ENCODE results near the gene BCKDHA. TPM values are rescaled to one million over a fixed set of nuclear protein-coding genes. Genes with fewer than 3 reads are reported as not detected.
A peak's percentile ranks its signal among the peaks of the same experiment; 100 is the strongest.
"Not testable (repeated sequence)": the region's sequence is repeated elsewhere in the genome, so short reads cannot be mapped to it uniquely, and the experiment has no call there.

BCKDHA gene
- total RNA-seq, 2 donors from 2014 or later = 18.4 to 21.6 TPM

DNA sequence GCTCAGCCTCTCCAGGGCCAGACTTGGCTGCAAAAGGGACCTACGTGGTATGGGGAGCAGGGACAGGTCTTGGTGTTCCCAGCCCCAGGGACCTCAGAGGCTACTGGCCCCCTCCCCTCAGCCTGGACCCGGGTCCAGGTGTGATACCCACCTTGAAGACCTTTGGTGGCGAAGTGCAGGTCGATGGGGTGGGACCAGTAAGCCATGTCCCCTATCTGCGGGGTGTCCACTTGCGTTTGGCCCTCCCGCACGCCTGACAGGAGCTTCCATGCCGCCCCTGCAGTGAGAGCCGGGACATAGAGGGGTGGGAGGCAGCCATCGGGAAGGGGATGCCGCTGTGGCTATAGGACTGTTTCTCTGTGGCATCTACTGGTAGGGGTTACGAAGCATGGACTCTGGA, 39.9 kb upstream of the BCKDHA start:
- Mint-ChIP-seq H3K4me3 (peak overlapping the region in 1 of 2 donors; percentile 74), H3K9me3 (no peaks in the 10 kb centered on the region), H3K27ac (peak overlapping the region; percentile 31), H3K36me3 (ENCODE audit: insufficient read depth in 2 of 2) (peaks cover 0 to 6% of the 10 kb centered on the region in 2 donors), H3K4me1 (ENCODE audit: low read depth) (peaks cover 61% of the 10 kb centered on the region), H3K27me3 (ENCODE audit: low read depth) (no peaks in the 10 kb centered on the region)
- ATAC-seq (replicated peaks in 1 of 2) (no peak), DNase-seq (no peak)

DNA sequence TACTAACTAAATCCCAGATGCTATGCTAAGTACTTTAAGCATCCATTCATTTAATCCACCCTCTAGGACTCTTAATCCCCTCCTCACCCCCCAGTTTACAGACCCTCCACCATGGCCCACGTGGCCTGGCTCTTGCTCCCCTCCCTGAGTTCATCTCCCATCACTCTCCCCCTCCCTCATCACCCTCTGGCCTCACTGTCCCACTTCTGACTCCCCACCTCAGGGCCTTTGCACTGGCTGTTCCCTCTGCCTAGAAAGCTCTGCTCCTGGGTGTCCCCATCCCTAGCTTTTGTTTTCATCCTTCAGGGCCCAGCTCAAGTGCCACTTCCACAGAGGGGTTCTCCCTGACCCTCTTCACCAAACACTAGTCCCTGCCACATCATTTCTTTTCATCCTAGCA, 37.9 kb upstream of the BCKDHA start:
- Mint-ChIP-seq H3K4me1 (ENCODE audit: low read depth) (peaks cover 60% of the 10 kb centered on the region), H3K9me3 (no peaks in the 10 kb centered on the region), H3K4me3 (no peak overlapping the region), H3K27ac (peak overlapping the region; percentile 49), H3K36me3 (ENCODE audit: insufficient read depth in 2 of 2) (peaks cover 3 to 4% of the 10 kb centered on the region in 2 donors), H3K27me3 (ENCODE audit: low read depth) (no peaks in the 10 kb centered on the region)
- ATAC-seq (replicated peaks in 1 of 2) (no peak), DNase-seq (no peak)

DNA sequence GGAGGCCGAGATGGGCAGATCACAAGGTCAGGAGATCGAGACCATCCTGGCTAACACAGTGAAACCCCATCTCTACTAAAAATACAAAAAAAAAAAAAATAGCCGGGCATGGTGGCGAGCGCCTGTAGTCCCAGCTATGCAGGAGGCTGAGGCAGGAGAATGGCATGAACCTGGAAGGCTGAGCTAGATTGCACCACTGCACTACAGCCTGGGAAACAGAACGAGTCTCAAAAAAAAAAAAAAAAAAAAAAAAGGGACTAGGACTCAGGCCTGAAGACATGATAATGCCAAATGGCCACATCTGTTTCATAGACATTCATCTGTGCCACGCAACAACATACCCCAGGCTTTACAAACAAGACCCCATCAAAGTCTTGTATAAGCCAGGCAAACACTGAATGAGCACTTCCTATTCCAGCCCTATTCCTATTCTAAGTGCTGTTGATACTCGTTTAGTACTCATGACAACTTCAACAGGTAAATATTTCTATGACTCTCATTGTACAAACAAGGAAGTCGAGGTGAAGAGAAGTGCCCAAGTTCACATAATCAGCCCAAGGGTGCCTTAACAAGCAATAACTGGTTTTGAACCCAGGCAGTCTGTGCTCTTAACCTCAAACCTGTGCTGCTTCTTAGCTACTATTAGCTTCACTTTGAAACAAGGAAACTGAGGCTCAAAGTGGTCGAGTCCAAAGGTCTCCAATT, 35.3 kb upstream of the BCKDHA start:
- H3K27ac Mint-ChIP-seq = peak overlapping the region; percentile 75
- H3K36me3 Mint-ChIP-seq (ENCODE audit: insufficient read depth in 2 of 2) = peaks cover 2 to 3% of the 10 kb centered on the region in 2 donors
- peak overlapping the region; percentile 95 to 98 for H3K4me3 Mint-ChIP-seq
- ATAC-seq (replicated peaks in 1 of 2) (no peak), DNase-seq (no peak)
- peaks cover 47% of the 10 kb centered on the region for H3K4me1 Mint-ChIP-seq (ENCODE audit: low read depth)
- no peaks in the 10 kb centered on the region for H3K9me3 Mint-ChIP-seq
- no peaks in the 10 kb centered on the region for H3K27me3 Mint-ChIP-seq (ENCODE audit: low read depth)

DNA sequence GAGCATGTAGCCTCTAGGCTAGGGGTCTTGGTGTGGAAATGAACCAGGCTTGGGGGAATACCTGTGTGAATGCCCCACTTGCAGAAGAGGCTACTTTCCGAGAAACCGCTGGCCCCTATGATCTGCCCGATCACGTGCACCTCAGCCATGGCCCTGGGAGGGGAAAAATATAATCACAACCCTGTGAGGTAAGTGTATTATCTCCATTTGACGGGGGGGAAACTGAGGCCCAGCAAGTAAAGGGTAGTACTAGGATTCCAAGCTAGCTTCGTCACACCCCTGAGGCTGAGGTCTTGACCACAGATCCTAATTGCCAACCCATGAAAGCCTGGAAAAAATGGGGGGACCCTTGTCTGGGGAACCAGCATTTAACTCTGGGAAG, 34.3 kb upstream of the BCKDHA start:
- DNase-seq (peak in 1 of 2 donors; percentile 5), ATAC-seq (replicated peaks in 1 of 2) (no peak)
- Mint-ChIP-seq H3K27ac (peak overlapping the region; percentile 88), H3K4me3 (peak overlapping the region; percentile 95 to 98), H3K4me1 (ENCODE audit: low read depth) (peaks cover 42% of the 10 kb centered on the region), H3K9me3 (no peaks in the 10 kb centered on the region), H3K36me3 (ENCODE audit: insufficient read depth in 2 of 2) (peaks cover 2 to 3% of the 10 kb centered on the region in 2 donors), H3K27me3 (ENCODE audit: low read depth) (no peaks in the 10 kb centered on the region)

DNA sequence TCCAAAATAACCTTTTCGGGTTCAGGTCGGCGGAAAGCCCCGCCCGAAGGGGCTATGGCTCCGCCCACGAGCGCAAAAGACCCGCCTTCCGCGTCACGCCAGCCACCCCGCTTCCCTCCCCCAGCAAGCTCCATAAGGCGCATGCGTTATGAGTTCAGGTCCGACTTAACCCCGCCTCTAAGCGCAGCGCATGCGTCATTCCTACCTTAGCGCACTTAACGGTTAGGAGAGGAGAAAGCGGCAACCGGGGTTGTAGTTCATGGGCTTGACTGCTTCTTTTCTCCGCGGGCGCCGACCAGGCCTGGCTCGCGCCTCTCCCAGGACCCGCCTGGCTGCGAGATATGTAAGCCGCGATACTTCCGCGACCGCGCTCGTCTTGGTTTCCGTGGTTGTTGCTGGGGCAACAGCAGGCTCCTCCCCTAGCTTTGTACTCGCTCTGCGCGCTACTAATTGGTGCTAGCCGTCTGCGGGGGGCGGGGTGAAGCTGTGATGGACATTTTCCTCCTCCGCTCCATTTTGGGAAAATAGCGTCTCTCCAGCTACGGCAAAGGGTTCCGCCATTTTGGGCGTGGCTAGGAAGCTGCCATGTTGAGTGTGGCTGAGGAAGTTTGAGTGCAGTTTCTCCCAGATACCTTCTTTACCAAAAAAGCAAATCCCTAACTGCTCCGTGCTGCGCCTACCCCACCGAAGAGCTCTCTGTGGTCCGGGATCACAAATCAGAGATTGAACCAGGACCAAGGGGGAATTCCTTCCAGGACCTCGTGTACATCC, 33.7 kb upstream of the BCKDHA start, which contains the start of gene B9D2:
Gene B9D2 (minus strand): TSS at position 397 of the 771 bp plus-strand sequence. CDS start 630 bp downstream, outside the sequence.
- DNase-seq = peak; percentile 96 to 99
- Mint-ChIP-seq H3K27me3 (ENCODE audit: low read depth) (no peaks in the 10 kb centered on the region), H3K9me3 (no peaks in the 10 kb centered on the region), H3K4me3 (peak within 1 kb of the TSS; percentile 95 to 98), H3K36me3 (ENCODE audit: insufficient read depth in 2 of 2) (peaks cover 2 to 3% of the 10 kb centered on the region in 2 donors), H3K27ac (peak within 1 kb of the TSS; percentile 88), H3K4me1 (ENCODE audit: low read depth) (peaks cover 39% of the 10 kb centered on the region)
- peak; percentile 98 for ATAC-seq (replicated peaks in 1 of 2)

DNA sequence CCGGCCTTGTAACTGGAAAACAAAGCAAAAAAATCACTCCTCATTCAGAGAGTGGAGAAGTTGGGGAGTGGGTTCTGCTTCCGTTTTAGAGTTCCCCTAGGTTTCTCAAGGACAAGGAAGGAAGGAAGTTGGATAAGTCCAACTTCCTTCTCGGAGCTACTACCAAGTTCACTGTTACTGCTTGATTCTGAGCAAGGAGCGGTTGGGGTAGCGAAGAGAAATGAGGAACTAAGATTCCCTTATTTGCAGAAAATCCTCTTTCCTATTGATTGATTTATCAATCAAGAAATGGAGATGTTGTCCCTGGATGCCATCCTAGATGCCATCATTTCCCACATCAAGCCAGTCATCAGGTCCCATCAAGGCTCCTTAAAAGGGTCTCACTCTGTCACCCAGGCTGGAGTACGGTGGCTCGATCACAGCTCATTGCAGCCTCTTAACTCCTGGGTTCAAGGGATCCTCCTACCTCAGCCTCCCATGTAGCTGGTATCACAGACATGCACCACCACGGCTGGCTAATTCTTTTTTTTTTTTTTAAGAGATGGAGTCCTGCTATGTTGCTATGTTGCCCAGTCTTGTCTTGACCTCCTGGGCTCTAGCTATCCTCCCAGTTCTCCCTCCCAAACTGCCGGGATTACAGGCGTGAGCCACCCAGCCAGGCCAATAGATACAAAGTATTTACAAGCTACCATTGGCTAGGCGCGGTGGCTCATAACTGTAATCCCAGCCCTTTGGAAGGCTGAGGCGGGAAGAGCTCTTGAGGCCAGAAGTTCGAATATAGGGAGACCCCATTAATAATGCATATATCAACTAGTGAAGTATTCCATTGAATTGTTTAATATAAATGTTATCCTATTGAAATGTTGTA, 32.9 kb upstream of the BCKDHA start:
- Mint-ChIP-seq H3K27me3 (ENCODE audit: low read depth) (no peaks in the 10 kb centered on the region), H3K4me3 (peak overlapping the region; percentile 95 to 98), H3K4me1 (ENCODE audit: low read depth) (peaks cover 31% of the 10 kb centered on the region), H3K36me3 (ENCODE audit: insufficient read depth in 2 of 2) (peaks cover 2 to 3% of the 10 kb centered on the region in 2 donors), H3K27ac (peak overlapping the region; percentile 88), H3K9me3 (no peaks in the 10 kb centered on the region)
- DNase-seq (peak in 1 of 2 donors; percentile 6), ATAC-seq (replicated peaks in 1 of 2) (no peak)

DNA sequence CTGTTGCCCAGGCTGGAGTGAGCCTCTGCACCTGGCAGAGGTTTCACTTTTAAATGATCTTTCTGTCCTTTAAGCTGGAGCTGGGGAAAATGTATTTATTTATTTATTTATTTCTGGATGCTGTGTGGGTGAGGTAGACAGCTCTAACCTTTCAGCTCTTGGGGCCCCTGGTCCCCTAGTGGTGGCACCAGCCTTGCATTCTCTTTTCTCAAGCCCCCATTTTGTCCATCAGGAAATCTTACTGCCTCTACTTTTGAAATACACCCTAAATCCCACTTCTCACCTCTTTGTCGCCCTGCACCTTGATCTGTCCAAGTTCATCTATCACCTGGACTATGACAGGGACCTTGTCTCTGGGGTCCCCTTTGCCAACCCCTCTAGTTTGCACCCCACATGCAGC, 31.5 kb upstream of the BCKDHA start:
- Mint-ChIP-seq H3K9me3 (no peaks in the 10 kb centered on the region), H3K4me1 (ENCODE audit: low read depth) (peaks cover 29% of the 10 kb centered on the region), H3K36me3 (ENCODE audit: insufficient read depth in 2 of 2) (peaks cover 0 to 3% of the 10 kb centered on the region in 2 donors), H3K27me3 (ENCODE audit: low read depth) (no peaks in the 10 kb centered on the region), H3K4me3 (peak overlapping the region in 1 of 2 donors; percentile 24), H3K27ac (no peak overlapping the region)
- no peak for ATAC-seq (replicated peaks in 1 of 2)
- DNase-seq = peak; percentile 23 to 33

DNA sequence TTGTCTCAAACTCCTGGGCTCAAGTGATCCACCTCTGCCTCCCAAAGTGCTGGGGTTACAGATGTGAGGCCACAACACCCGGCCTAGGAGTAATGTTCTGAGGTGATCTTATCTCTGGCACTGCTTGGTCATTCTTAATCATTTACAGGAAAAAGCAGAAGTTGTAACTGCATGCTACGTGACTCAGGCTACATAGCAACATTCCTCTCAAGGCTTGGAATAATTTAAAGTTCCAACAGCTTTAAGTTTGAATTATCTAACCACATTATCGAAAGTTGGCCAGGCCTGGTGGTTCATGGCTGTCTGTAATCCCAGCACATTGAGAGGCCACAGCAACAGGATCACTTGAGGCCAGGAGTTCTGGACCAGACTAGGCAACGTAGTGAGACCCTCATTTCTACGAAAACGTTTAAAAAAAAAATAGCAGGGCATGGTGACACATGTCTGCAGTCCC, 29.7 kb upstream of the BCKDHA start:
- Mint-ChIP-seq H3K9me3 (no peaks in the 10 kb centered on the region), H3K4me3 (no peak overlapping the region), H3K4me1 (ENCODE audit: low read depth) (peaks cover 23% of the 10 kb centered on the region), H3K27ac (no peak overlapping the region), H3K27me3 (ENCODE audit: low read depth) (no peaks in the 10 kb centered on the region), H3K36me3 (ENCODE audit: insufficient read depth in 2 of 2) (peaks cover 0 to 3% of the 10 kb centered on the region in 2 donors)
- ATAC-seq (replicated peaks in 1 of 2) (no peak), DNase-seq (no peak)

DNA sequence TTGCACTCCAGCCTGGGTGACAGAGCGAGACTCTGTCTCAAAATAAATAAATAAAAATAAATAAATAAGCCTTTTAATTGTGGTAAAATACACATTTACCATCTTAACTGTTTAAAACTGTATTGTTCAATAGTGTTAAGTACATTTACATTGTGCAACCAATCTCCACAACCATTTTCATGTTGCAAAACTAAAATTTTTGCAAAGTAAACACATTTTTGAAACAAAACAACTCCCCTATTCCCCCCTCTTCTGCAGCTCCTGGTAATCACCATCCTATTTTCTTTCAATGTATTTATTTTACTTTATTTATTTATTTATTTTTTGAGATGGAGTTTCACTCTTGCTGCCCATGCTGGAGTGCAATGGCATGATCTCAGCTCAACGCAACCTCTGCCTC, 27.8 kb upstream of the BCKDHA start:
- no peak for DNase-seq
- Mint-ChIP-seq H3K9me3 (no peaks in the 10 kb centered on the region), H3K4me1 (ENCODE audit: low read depth) (peaks cover 16% of the 10 kb centered on the region), H3K27me3 (ENCODE audit: low read depth) (no peaks in the 10 kb centered on the region), H3K27ac (no peak overlapping the region), H3K36me3 (ENCODE audit: insufficient read depth in 2 of 2) (no peaks in the 10 kb centered on the region), H3K4me3 (no peak overlapping the region)
- no peak for ATAC-seq (replicated peaks in 1 of 2)

DNA sequence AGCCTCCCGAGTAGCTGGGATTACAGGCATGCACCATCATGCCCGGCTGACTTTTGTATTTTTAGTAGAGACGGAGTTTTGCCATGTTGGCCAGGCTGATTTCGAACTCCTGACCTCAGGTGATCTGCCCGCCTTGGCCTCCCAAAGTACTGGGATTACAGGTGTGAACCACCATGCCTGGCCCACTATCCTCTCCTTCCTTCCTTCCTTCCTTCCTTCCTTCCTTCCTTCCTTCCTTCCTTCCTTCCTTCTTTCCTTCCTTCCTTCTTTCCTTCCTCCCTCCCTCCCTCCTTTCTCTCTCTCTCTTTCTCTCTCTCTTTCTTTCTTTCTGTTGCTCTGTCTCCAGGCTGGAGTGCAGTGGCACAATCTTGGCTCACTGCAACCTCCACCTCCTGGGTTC, 26.5 kb upstream of the BCKDHA start:
- not testable (repeated sequence) for H3K4me3 Mint-ChIP-seq; H3K36me3 Mint-ChIP-seq (ENCODE audit: insufficient read depth in 2 of 2)

DNA sequence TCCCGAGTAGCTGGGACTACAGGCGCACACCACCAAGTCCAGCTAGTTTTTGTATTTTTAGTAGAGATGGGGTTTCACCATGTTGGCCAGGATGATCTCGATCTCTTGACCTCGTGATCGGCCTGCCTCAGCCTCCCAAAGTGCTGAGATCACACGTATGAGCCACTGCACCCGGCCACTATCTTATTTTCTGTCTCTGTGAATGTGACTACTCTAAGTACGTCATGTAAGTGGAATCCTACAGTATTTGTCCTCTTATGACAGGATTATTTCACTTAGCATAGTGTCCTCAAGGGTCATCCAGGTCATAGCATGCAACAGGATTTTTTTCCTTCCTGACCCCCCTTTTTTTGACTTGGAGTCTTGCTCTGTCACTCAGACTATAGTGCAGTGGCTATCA, 26.1 kb upstream of the BCKDHA start:
- no peak for ATAC-seq (replicated peaks in 1 of 2)
- Mint-ChIP-seq H3K27ac (no peak overlapping the region), H3K36me3 (ENCODE audit: insufficient read depth in 2 of 2) (no peaks in the 10 kb centered on the region), H3K4me1 (ENCODE audit: low read depth) (peaks cover 17% of the 10 kb centered on the region), H3K9me3 (no peaks in the 10 kb centered on the region), H3K4me3 (no peak overlapping the region), H3K27me3 (ENCODE audit: low read depth) (no peaks in the 10 kb centered on the region)
- no peak for DNase-seq

More for the DNA sequence above, 26.5 kb upstream of the BCKDHA start:
- not testable (repeated sequence) for H3K27me3 Mint-ChIP-seq (ENCODE audit: low read depth); H3K27ac Mint-ChIP-seq; ATAC-seq (replicated peaks in 1 of 2); H3K9me3 Mint-ChIP-seq; DNase-seq
- peaks cover 19% of the 10 kb centered on the region for H3K4me1 Mint-ChIP-seq (ENCODE audit: low read depth)

DNA sequence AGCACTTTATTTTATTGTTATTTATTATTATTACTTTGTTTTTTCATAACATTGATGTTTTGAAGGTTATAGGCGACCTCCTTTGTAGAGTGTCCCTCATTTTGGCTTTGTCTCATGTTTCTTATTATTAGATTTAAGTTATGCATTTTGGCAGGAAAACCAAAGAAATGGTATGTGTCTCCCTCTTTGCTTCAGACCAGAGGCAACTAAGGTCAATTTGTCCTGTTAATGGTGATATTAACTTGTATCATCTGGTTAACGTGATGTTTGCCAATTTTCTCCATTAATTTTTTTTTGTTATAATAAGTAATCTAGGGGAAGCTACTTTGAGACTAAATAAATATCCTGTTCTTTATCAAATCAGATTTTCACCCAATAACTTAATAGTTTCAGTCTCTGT, 25.1 kb upstream of the BCKDHA start:
- no peak for DNase-seq
- H3K27me3 Mint-ChIP-seq (ENCODE audit: low read depth) = no peaks in the 10 kb centered on the region
- ATAC-seq (replicated peaks in 1 of 2) = no peak
- H3K27ac Mint-ChIP-seq = no peak overlapping the region
- peaks cover 21% of the 10 kb centered on the region for H3K4me1 Mint-ChIP-seq (ENCODE audit: low read depth)
- no peak overlapping the region for H3K4me3 Mint-ChIP-seq
- H3K36me3 Mint-ChIP-seq (ENCODE audit: insufficient read depth in 2 of 2) = no peaks in the 10 kb centered on the region
- no peaks in the 10 kb centered on the region for H3K9me3 Mint-ChIP-seq

DNA sequence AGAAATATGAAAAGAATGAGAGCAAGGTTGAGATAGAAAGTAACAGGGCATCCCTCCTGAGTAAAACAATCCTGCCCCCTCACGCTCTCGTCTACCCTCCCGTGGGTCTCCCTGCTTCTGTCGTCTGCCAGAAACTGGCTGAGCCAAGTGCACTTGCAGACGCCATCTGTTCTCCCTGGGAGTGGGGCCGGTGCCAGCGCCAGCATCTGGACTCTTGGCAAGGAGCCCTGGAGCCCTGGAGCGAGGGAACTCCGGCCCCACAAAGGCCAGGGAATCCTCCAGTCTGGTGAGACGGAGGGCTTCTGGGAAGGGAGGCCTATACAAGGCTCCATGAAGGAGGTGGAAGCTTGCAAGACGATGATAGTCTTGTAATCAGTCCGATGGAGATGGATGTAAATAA, 23.6 kb upstream of the BCKDHA start:
- Mint-ChIP-seq H3K27ac (no peak overlapping the region), H3K36me3 (ENCODE audit: insufficient read depth in 2 of 2) (no peaks in the 10 kb centered on the region), H3K9me3 (no peaks in the 10 kb centered on the region), H3K4me3 (no peak overlapping the region), H3K27me3 (ENCODE audit: low read depth) (no peaks in the 10 kb centered on the region), H3K4me1 (ENCODE audit: low read depth) (peaks cover 15% of the 10 kb centered on the region)
- ATAC-seq (replicated peaks in 1 of 2) (no peak), DNase-seq (no peak)
